ENCODE results near the gene RAP1GAP2.

GRCh38 chr17:2955931-2956582, 159.8 kb downstream of the RAP1GAP2 start:
- no peak for TF ChIP-seq CTCF (IDR thresholded peaks at IDR 0.05; ENCODE audit: borderline replicate concordance, extremely low read depth, low read length, poor library complexity, severe bottlenecking)
- no peak for TF ChIP-seq EZH2 (IDR thresholded peaks at IDR 0.05; ENCODE audit: borderline replicate concordance, low read depth, low read length, severe bottlenecking)

All from DND-41 (cell line).